A673 (cell line): Measurements from ENCODE around the gene GALNT9. TPM values are rescaled to one million over a fixed set of nuclear protein-coding genes. Genes with fewer than 3 reads are reported as not detected.

Experiments used
- BruUV-seq: library from RNA; stranded (reverse); fragments of 400-500 nt; replicated peaks from 2 replicates; lab custom pipeline; 2021; lab: Mats Ljungman, UMichigan
- CTCF ChIA-PET: fragments of 300-600 bp; sonication (Branson Sonifier 250); formaldehyde crosslinking; loops from one replicate; lab custom pipeline; 2022; ENCODE audit warnings: antibody characterized with exemption; lab: Charles Lee
- POLR2A ChIA-PET: fragments of 300-600 bp; sonication (Branson Sonifier 250); formaldehyde crosslinking; loops from one replicate; lab custom pipeline; 2022; ENCODE audit warnings: antibody characterized with exemption; ENCODE audit not compliant: low non-redundant PET; lab: Charles Lee
- DNase-seq: peaks from one replicate; pipeline ENCODE4 v3.0.0-alpha.2; 2015; ENCODE audit warnings: low spot score
- H3K27ac ChIP-seq: fragments of 200-600 bp; sonication (generic); 2 replicates; pipeline ENCODE4 v1.5.1; 2016; ENCODE audit warnings: mixed run types, low read depth, mild to moderate bottlenecking, mixed read lengths, antibody characterized with exemption, low read length; ENCODE audit not compliant: poor library complexity, severe bottlenecking
- H3K27me3 ChIP-seq: fragments of 200-600 bp; sonication (generic); replicated peaks from 2 replicates; pipeline ENCODE4 v1.6.1; 2017; ENCODE audit warnings: mixed run types, low read depth, mild to moderate bottlenecking, mixed read lengths, antibody characterized with exemption, low read length; ENCODE audit not compliant: insufficient read depth, poor library complexity
- H3K36me3 ChIP-seq: fragments of 200-600 bp; sonication (generic); 2 replicates; pipeline ENCODE4 v1.6.1; 2016; ENCODE audit warnings: mixed run types, mild to moderate bottlenecking, mixed read lengths, antibody characterized with exemption, low read length; ENCODE audit not compliant: insufficient read depth, poor library complexity, severe bottlenecking
- H3K4me1 ChIP-seq: fragments of 200-600 bp; sonication (generic); 2 replicates; pipeline ENCODE4 v1.6.1; 2017; ENCODE audit warnings: mixed run types, mild to moderate bottlenecking, mixed read lengths, antibody characterized with exemption, low read length; ENCODE audit not compliant: insufficient read depth, poor library complexity, severe bottlenecking
- H3K4me3 ChIP-seq: fragments of 200-600 bp; sonication (generic); 2 replicates; pipeline ENCODE4 v1.5.1; 2016; ENCODE audit warnings: low read depth, mixed run types, mild to moderate bottlenecking, mixed read lengths, low read length; ENCODE audit not compliant: poor library complexity, severe bottlenecking
- H3K9me3 ChIP-seq: fragments of 200-600 bp; sonication (generic); 2 replicates; pipeline ENCODE4 v1.6.1; 2016; ENCODE audit warnings: mixed run types, low read depth, mild to moderate bottlenecking, mixed read lengths, antibody characterized with exemption, low read length; ENCODE audit not compliant: poor library complexity, severe bottlenecking
- CTCF ChIP-seq: fragments of 300-800, 200-600 bp; sonication (generic); conservative IDR thresholded peaks from 2 replicates; pipeline ENCODE4 v1.5.1; 2017; ENCODE audit warnings: low read depth, mild to moderate bottlenecking, antibody characterized with exemption, low read length, moderate library complexity, mixed read lengths
- EZH2 ChIP-seq: fragments of 200-600 bp; sonication (generic); IDR thresholded peaks from 2 replicates; pipeline ENCODE4 v1.6.1; 2017; ENCODE audit warnings: borderline replicate concordance, low read depth, mild to moderate bottlenecking, mixed read lengths, antibody characterized with exemption, low read length; ENCODE audit not compliant: poor library complexity, severe bottlenecking
- intact Hi-C: fragments of 100-400 bp; cut with micrococcal nuclease; formaldehyde crosslinking; loops from one replicate; pipeline ENCODE4 v1.10.0; 2022; ENCODE audit not compliant: unreplicated experiment
- total RNA-seq: library from RNA; stranded (reverse); gene quantifications from 2 replicates; pipeline ENCODE4 v1.2.3, GENCODE V29; 2021

The GALNT9 gene
- total RNA-seq, 1 experiment from 2014 or later: 7.4 TPM

- no peak overlapping the region for H3K4me3 ChIP-seq
- no peak overlapping the region for H3K27ac ChIP-seq
- H3K27me3 ChIP-seq: no peaks in the 10 kb centered on the region
- CTCF ChIA-PET: no interaction called here
- no peaks in the 10 kb centered on the region for H3K4me1 ChIP-seq
- no peaks in the 10 kb centered on the region for H3K36me3 ChIP-seq
- no peak for DNase-seq
- no peaks in the 10 kb centered on the region for H3K9me3 ChIP-seq
- intact Hi-C loops: no loop called here
- BruUV-seq: no TSS peak
- POLR2A ChIA-PET: no interaction called here
- TF ChIP-seq CTCF (no peak), EZH2 (no peak)
Observed at GRCh38 chr12:132214891-132215290, 114.5 kb downstream of the GALNT9 start.

GRCh38 chr12:132214161-132214476, 115.3 kb downstream of the GALNT9 start:
- BruUV-seq: no TSS peak
- ChIA-PET CTCF (no interaction called here), POLR2A (no interaction called here)
- Histone ChIP-seq H3K9me3 (no peaks in the 10 kb centered on the region), H3K36me3 (no peaks in the 10 kb centered on the region), H3K27ac (no peak overlapping the region), H3K4me1 (no peaks in the 10 kb centered on the region), H3K4me3 (no peak overlapping the region), H3K27me3 (no peaks in the 10 kb centered on the region)
- DNase-seq: no peak
- intact Hi-C loops: no loop called here
- TF ChIP-seq CTCF (no peak), EZH2 (no peak)

- no peak for DNase-seq
- CTCF ChIA-PET: no interaction called here
- Histone ChIP-seq H3K4me3 (no peak overlapping the region), H3K9me3 (no peaks in the 10 kb centered on the region), H3K36me3 (no peaks in the 10 kb centered on the region), H3K27ac (no peak overlapping the region), H3K27me3 (no peaks in the 10 kb centered on the region), H3K4me1 (no peaks in the 10 kb centered on the region)
- intact Hi-C loops: no loop called here
- TF ChIP-seq CTCF (no peak), EZH2 (no peak)
- POLR2A ChIA-PET: no interaction called here
- BruUV-seq: no TSS peak
Observed at GRCh38 chr12:132213359-132214160, 115.8 kb downstream of the GALNT9 start.
